ENCODE results near the gene LTV1. TPM values are rescaled to one million over a fixed set of nuclear protein-coding genes. Genes with fewer than 3 reads are reported as not detected.

LTV1 gene
- total RNA-seq, 1 donor from 2014 or later = 17.0 TPM

DNA sequence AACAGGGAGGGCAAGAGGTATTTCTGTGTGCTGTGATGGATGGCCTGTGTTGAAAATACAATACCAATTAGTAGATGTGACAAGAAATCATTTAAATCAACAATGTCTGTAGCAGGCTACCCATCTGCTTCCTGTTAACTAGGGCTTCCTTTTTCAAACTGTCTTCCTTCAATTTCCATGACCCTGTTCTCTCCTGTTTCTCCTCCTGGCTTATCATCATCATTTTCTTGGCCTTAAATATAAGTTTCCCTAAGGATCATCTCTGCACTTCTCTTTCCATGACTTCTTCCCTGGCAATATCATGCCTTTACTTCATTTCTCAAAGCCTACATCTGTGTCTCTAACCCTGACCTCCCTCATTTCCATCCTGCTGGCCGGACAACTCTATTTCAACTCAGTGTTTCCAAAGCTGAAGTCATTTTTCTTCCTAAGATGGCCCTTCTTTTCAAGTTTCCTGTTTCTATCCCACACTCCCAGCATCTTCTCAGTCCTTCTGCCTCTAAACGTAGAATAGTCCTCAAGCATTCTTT, 39.3 kb downstream of the LTV1 start:
- no peaks in the 10 kb centered on the region for H3K27me3 Mint-ChIP-seq (ENCODE audit: unreplicated experiment)
- no peak overlapping the region for H3K27ac Mint-ChIP-seq (ENCODE audit: unreplicated experiment)
- H3K36me3 Mint-ChIP-seq (ENCODE audit: unreplicated experiment) = no peaks in the 10 kb centered on the region
- peaks cover 1% of the 10 kb centered on the region for H3K9me3 Mint-ChIP-seq (ENCODE audit: unreplicated experiment)
- no peaks in the 10 kb centered on the region for H3K4me1 Mint-ChIP-seq (ENCODE audit: low read depth, unreplicated experiment)
- no peak overlapping the region for H3K4me3 Mint-ChIP-seq (ENCODE audit: unreplicated experiment)
- TF ChIP-seq, protein P1, sequence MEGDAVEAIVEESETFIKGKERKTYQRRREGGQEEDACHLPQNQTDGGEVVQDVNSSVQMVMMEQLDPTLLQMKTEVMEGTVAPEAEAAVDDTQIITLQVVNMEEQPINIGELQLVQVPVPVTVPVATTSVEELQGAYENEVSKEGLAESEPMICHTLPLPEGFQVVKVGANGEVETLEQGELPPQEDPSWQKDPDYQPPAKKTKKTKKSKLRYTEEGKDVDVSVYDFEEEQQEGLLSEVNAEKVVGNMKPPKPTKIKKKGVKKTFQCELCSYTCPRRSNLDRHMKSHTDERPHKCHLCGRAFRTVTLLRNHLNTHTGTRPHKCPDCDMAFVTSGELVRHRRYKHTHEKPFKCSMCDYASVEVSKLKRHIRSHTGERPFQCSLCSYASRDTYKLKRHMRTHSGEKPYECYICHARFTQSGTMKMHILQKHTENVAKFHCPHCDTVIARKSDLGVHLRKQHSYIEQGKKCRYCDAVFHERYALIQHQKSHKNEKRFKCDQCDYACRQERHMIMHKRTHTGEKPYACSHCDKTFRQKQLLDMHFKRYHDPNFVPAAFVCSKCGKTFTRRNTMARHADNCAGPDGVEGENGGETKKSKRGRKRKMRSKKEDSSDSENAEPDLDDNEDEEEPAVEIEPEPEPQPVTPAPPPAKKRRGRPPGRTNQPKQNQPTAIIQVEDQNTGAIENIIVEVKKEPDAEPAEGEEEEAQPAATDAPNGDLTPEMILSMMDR (IDR thresholded peaks at IDR 0.05; ENCODE audit: partially characterized antibody, unreplicated experiment) = no peak
- DNase-seq = no peak

DNA sequence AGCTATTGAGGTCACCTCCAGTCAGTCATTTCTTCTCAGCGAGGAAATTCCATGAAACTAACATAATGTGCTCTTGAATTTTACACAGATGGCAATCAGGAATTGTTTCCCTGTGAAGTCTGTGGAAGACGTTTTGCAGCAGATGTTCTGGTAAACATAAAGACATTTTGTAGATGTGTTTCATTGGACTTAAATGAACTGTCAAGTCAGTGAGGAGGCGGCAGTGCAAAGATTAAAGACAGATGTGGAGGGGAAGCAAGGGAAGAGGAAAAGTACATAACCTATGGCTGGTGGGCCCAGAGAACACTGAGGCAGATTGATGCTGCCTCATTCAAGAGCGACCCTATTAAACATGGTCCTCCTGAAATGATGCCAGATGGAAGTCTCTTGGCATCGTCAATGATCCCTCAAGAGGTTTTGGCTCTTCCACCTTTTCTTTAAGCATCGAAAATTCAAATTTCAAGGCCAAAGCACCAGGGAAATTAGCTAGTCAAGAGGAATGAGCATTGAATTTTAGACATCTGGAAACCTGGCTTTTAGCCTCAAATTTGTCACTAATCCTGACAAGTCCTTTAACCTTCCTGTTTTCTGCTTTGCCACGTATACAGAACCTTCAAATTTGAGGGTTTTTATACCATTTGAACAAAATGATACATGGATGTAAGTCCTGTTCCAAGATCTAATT, 41.2 kb downstream of the LTV1 start:
- H3K36me3 Mint-ChIP-seq (ENCODE audit: unreplicated experiment) = no peaks in the 10 kb centered on the region
- no peak for DNase-seq
- TF ChIP-seq, protein P1 (IDR thresholded peaks at IDR 0.05; ENCODE audit: partially characterized antibody, unreplicated experiment) = no peak
- H3K4me1 Mint-ChIP-seq (ENCODE audit: low read depth, unreplicated experiment) = no peaks in the 10 kb centered on the region
- no peak overlapping the region for H3K27ac Mint-ChIP-seq (ENCODE audit: unreplicated experiment)
- H3K27me3 Mint-ChIP-seq (ENCODE audit: unreplicated experiment) = no peaks in the 10 kb centered on the region
- no peak overlapping the region for H3K4me3 Mint-ChIP-seq (ENCODE audit: unreplicated experiment)
- peaks cover 1% of the 10 kb centered on the region for H3K9me3 Mint-ChIP-seq (ENCODE audit: unreplicated experiment)

DNA sequence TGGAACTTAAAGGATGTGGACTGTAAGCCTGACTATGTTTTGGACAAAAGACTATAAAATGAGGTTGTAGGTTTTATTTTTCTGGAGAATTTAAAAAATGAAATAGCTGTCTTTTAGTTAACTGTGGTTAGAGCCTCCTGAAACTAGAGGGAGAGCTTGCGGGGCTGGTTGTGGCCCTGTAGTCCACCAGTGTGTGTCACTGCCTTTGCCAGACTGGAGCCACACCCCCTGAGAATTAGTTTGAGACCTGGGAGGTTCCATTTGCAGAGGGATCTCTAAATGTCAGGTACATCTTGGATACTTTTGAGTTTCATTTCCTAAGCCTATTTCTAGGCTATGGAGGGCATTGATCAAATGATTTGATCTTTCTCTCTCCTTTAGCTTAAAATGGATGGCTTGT, 42.0 kb downstream of the LTV1 start:
- H3K4me1 Mint-ChIP-seq (ENCODE audit: low read depth, unreplicated experiment) = no peaks in the 10 kb centered on the region
- H3K27me3 Mint-ChIP-seq (ENCODE audit: unreplicated experiment) = no peaks in the 10 kb centered on the region
- TF ChIP-seq, protein P1 (IDR thresholded peaks at IDR 0.05; ENCODE audit: partially characterized antibody, unreplicated experiment) = no peak
- no peak for DNase-seq
- H3K9me3 Mint-ChIP-seq (ENCODE audit: unreplicated experiment) = peaks cover 1% of the 10 kb centered on the region
- no peaks in the 10 kb centered on the region for H3K36me3 Mint-ChIP-seq (ENCODE audit: unreplicated experiment)
- H3K27ac Mint-ChIP-seq (ENCODE audit: unreplicated experiment) = no peak overlapping the region
- no peak overlapping the region for H3K4me3 Mint-ChIP-seq (ENCODE audit: unreplicated experiment)

DNA sequence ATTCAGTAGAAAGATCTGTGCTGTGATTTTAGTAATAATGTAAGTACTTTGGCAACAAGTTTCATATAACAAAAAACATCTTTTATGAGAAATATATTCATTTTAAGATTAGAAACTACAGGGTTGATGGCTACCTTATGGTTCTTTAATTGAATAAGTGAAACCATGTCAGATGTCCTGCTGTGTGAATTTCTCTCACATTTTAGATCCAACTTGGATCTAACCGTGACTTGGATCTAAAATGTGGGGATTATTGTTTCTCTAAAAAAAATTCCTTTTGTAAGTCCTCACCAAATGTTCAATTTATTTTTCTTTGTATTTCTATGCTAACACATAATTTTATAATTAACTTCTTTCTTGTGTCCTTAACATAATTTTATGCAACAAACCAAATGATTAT, 51.5 kb downstream of the LTV1 start:
- H3K36me3 Mint-ChIP-seq (ENCODE audit: unreplicated experiment) = no peaks in the 10 kb centered on the region
- TF ChIP-seq, protein P1 (IDR thresholded peaks at IDR 0.05; ENCODE audit: partially characterized antibody, unreplicated experiment) = no peak
- no peak for DNase-seq
- no peaks in the 10 kb centered on the region for H3K9me3 Mint-ChIP-seq (ENCODE audit: unreplicated experiment)
- no peaks in the 10 kb centered on the region for H3K4me1 Mint-ChIP-seq (ENCODE audit: low read depth, unreplicated experiment)
- no peaks in the 10 kb centered on the region for H3K27me3 Mint-ChIP-seq (ENCODE audit: unreplicated experiment)
- no peak overlapping the region for H3K27ac Mint-ChIP-seq (ENCODE audit: unreplicated experiment)
- no peak overlapping the region for H3K4me3 Mint-ChIP-seq (ENCODE audit: unreplicated experiment)

DNA sequence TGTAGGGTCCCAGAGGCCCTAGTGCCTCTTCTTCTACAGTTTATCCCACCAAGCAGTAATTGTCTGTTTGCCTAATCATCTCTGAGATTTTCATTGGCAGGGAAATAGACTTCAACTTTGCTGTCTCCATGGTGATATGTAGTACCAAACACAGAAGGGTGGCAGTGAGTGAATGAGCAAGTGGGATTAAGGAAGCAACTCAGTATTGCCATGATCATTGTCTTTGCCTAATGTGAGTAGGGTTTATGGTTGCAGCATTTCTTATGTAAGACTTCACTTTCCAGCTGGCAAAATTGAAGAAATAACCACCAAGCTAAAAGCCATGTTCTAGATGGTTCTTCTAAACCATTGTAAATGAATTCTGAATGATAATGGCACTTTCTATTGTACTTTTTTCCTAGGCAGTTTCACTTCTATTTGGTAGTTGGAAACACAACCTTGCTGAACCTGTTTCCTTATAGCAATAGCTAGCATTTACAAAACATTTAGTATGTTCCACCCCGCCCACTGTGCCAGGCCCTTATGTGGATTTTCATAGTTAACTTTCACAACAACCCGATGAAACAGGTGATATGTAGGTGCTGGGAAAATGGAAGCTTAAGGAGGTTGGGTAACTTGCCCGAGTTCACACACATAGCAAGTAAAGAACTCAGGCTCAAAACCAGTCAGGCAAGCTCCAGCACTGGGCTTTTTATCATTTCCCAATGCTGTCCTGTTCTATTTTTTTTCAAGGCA, 53.2 kb downstream of the LTV1 start:
- TF ChIP-seq, protein P1 (IDR thresholded peaks at IDR 0.05; ENCODE audit: partially characterized antibody, unreplicated experiment) = no peak
- no peaks in the 10 kb centered on the region for H3K27me3 Mint-ChIP-seq (ENCODE audit: unreplicated experiment)

More for the DNA sequence above, 53.2 kb downstream of the LTV1 start:
- H3K27ac Mint-ChIP-seq (ENCODE audit: unreplicated experiment) = no peak overlapping the region
- no peak for DNase-seq
- H3K4me1 Mint-ChIP-seq (ENCODE audit: low read depth, unreplicated experiment) = no peaks in the 10 kb centered on the region
- no peaks in the 10 kb centered on the region for H3K9me3 Mint-ChIP-seq (ENCODE audit: unreplicated experiment)
- no peaks in the 10 kb centered on the region for H3K36me3 Mint-ChIP-seq (ENCODE audit: unreplicated experiment)
- no peak overlapping the region for H3K4me3 Mint-ChIP-seq (ENCODE audit: unreplicated experiment)
